Parietal lobe (tissue), 1 donor: Measurements from ENCODE around the gene RPL7L1. TPM values are rescaled to one million over a fixed set of nuclear protein-coding genes. Genes with fewer than 3 reads are reported as not detected.

Experiments
- total RNA-seq: library from RNA; depleted of rRNA; stranded (reverse); fragments of >200 nt; gene quantifications from one replicate; pipeline ENCODE4 v1.2.3, GENCODE V29; 2014

Gene RPL7L1
- 137 TPM for total RNA-seq

GRCh38 chr6:42879372-42880239, at the start of gene RPL7L1:
RPL7L1 (plus strand) TSS chr6:42879616; CDS start chr6:42879911, 295 bp downstream.

GRCh38 chr6:42915732-42916131, 36.3 kb downstream of the RPL7L1 start, which contains the start of gene PTCRA:
PTCRA (plus strand) TSS chr6:42916053; CDS start chr6:42916070, 17 bp downstream.

GRCh38 chr6:42928986-42929820, 49.8 kb downstream of the RPL7L1 start, which contains the start of gene CNPY3:
CNPY3 (plus strand) TSS chr6:42929480; CDS start chr6:42929571, 91 bp downstream.

Other genes starting within 250 kb of the RPL7L1 start
- 5.3 TPM for gene PRPH2, start 157.0 kb upstream of the RPL7L1 start, total RNA-seq
- gene TBCC, start 133.5 kb upstream of the RPL7L1 start, total RNA-seq: 45.1 TPM
- gene BICRAL, start 97.6 kb upstream of the RPL7L1 start, total RNA-seq: 36.0 TPM
- not detected for gene PTCRA, start 36.4 kb downstream of the RPL7L1 start, total RNA-seq
- 27.2 TPM for gene CNPY3, start 49.9 kb downstream of the RPL7L1 start, total RNA-seq
- 0.94 TPM for gene GNMT, start 81.1 kb downstream of the RPL7L1 start, total RNA-seq
- gene PEX6, start 99.6 kb downstream of the RPL7L1 start, total RNA-seq: 22.5 TPM
- 41.9 TPM for gene PPP2R5D, start 105.0 kb downstream of the RPL7L1 start, total RNA-seq
- 27.9 TPM for gene MEA1, start 134.3 kb downstream of the RPL7L1 start, total RNA-seq
- gene KLHDC3, start 134.6 kb downstream of the RPL7L1 start, total RNA-seq: 100 TPM
- gene RRP36, start 142.0 kb downstream of the RPL7L1 start, total RNA-seq: 46.0 TPM
- gene CUL7, start 174.2 kb downstream of the RPL7L1 start, total RNA-seq: 17.2 TPM
- gene MRPL2, start 179.8 kb downstream of the RPL7L1 start, total RNA-seq: 10.3 TPM
- 44.4 TPM for gene KLC4, start 180.0 kb downstream of the RPL7L1 start, total RNA-seq
- gene PTK7, start 196.7 kb downstream of the RPL7L1 start, total RNA-seq: 43.8 TPM